Activated CD4-positive, alpha-beta T cell treated with anti-CD3 and anti-CD28 coated beads for 1 hour (primary cell): ENCODE data around the gene PLCG1.

Experiments used
- DNase-seq: peaks from one replicate; pipeline ENCODE4 v3.0.0-alpha.2; 2020

PLCG1 gene

GRCh38 chr20:41143354-41143753, 6.0 kb downstream of the PLCG1 start:
- DNase-seq: no peak

- DNase-seq: no peak
Measured at GRCh38 chr20:41145317-41145716, 8.0 kb downstream of the PLCG1 start.

GRCh38 chr20:41145821-41146620, 8.7 kb downstream of the PLCG1 start:
- no peak for DNase-seq

- DNase-seq: no peak
Measured at GRCh38 chr20:41147767-41148191, 10.4 kb downstream of the PLCG1 start.

GRCh38 chr20:41148942-41149341, 11.6 kb downstream of the PLCG1 start:
- no peak for DNase-seq

GRCh38 chr20:41150664-41151063, 13.3 kb downstream of the PLCG1 start:
- no peak for DNase-seq

- no peak for DNase-seq
Measured at GRCh38 chr20:41151134-41151869, 14.0 kb downstream of the PLCG1 start.

GRCh38 chr20:41152108-41152757, 14.9 kb downstream of the PLCG1 start:
- no peak for DNase-seq

GRCh38 chr20:41154436-41155176, 17.3 kb downstream of the PLCG1 start:
- no peak for DNase-seq

GRCh38 chr20:41155261-41155660, 17.9 kb downstream of the PLCG1 start:
- DNase-seq: no peak

GRCh38 chr20:41158082-41158625, 20.8 kb downstream of the PLCG1 start:
- DNase-seq: no peak

GRCh38 chr20:41159547-41159946, 22.2 kb downstream of the PLCG1 start:
- no peak for DNase-seq

- DNase-seq: no peak
Measured at GRCh38 chr20:41160686-41161085, 23.3 kb downstream of the PLCG1 start.

GRCh38 chr20:41161886-41162285, 24.5 kb downstream of the PLCG1 start:
- DNase-seq: no peak

GRCh38 chr20:41162396-41162795, 25.1 kb downstream of the PLCG1 start:
- DNase-seq: no peak

- no peak for DNase-seq
Measured at GRCh38 chr20:41163821-41164220, 26.5 kb downstream of the PLCG1 start.

- no peak for DNase-seq
Measured at GRCh38 chr20:41165001-41165882, 27.9 kb downstream of the PLCG1 start.

- DNase-seq: no peak
Measured at GRCh38 chr20:41166201-41167117, 29.1 kb downstream of the PLCG1 start.

GRCh38 chr20:41167118-41167470, 29.8 kb downstream of the PLCG1 start:
- DNase-seq: no peak

- DNase-seq: no peak
Measured at GRCh38 chr20:41167481-41168253, 30.3 kb downstream of the PLCG1 start.
